Measurements from ENCODE around the gene TSPAN17.

DNA sequence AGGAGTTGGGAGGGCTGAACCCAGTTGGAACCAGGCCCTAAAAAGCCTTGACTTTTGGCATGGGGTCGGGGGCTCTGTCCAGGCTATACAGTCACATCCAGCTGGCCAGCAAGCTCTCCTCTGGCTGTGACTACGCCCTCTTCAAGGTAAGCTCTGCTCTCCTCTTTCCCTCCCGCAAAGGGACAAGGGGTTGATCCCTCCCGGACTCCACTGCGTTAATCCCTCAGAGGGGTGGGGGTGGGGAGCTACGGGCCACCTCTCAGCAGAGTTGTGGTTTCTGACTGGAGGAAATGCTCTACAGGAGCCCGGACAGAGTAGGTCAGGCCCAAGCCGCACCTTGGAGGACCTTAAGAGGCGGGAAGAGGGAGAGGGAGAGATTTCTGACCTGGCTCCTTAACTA is 3.0 kb upstream of the TSPAN17 start:
- TF ChIP-seq, protein P1, sequence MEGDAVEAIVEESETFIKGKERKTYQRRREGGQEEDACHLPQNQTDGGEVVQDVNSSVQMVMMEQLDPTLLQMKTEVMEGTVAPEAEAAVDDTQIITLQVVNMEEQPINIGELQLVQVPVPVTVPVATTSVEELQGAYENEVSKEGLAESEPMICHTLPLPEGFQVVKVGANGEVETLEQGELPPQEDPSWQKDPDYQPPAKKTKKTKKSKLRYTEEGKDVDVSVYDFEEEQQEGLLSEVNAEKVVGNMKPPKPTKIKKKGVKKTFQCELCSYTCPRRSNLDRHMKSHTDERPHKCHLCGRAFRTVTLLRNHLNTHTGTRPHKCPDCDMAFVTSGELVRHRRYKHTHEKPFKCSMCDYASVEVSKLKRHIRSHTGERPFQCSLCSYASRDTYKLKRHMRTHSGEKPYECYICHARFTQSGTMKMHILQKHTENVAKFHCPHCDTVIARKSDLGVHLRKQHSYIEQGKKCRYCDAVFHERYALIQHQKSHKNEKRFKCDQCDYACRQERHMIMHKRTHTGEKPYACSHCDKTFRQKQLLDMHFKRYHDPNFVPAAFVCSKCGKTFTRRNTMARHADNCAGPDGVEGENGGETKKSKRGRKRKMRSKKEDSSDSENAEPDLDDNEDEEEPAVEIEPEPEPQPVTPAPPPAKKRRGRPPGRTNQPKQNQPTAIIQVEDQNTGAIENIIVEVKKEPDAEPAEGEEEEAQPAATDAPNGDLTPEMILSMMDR (conservative IDR thresholded peaks at IDR 0.05; ENCODE audit: low read depth in 2 of 2) = no peak
- TF ChIP-seq CREB1 (CRISPR knock-in tag; IDR thresholded peaks at IDR 0.05; ENCODE audit: low read depth) = no peak
